Tibial nerve (tissue), 4 donors: Measurements from ENCODE around the gene LTN1. TPM values are rescaled to one million over a fixed set of nuclear protein-coding genes. Genes with fewer than 3 reads are reported as not detected.
A peak's percentile ranks its signal among the peaks of the same experiment; 100 is the strongest.

Experiments used
- DNase-seq, 2 donors: peaks; one replicate each; pipeline ENCODE4 v3.0.0-alpha.2; 2019; ENCODE audit warnings: low spot score in 2 of 2
- H3K27ac ChIP-seq, 4 donors: fragments of 200-600 bp; sonication (generic) in 3 of 4; one replicate each; pipeline ENCODE4 v1.5.1; 2017 to 2019; ENCODE audit warnings: mild to moderate bottlenecking in 1 of 4
- H3K27me3 ChIP-seq, 2 donors: fragments of 200-600 bp; sonication (generic) in 1 of 2; one replicate each; pipeline versions ENCODE4 v1.5.1 to v1.6.0; 2017 to 2019
- H3K36me3 ChIP-seq, 3 donors: fragments of 200-600 bp; sonication (generic); one replicate each; pipeline ENCODE4 v1.5.1; 2018 to 2019
- H3K4me1 ChIP-seq, 4 donors: fragments of 200-600 bp; sonication (generic) in 3 of 4; one replicate each; pipeline ENCODE4 v1.5.1; 2017 to 2019
- H3K4me3 ChIP-seq, 4 donors: fragments of 200-600 bp; sonication (generic) in 3 of 4; one replicate each; pipeline ENCODE4 v1.5.1; 2017 to 2019; ENCODE audit warnings: mild to moderate bottlenecking in 1 of 4, moderate library complexity in 1 of 4
- H3K9me3 ChIP-seq, 4 donors: fragments of 200-600 bp; sonication (generic) in 3 of 4; one replicate each; pipeline ENCODE4 v1.5.1; 2017 to 2019
- CTCF ChIP-seq, 5 experiments: fragments of 200-600 bp in 3 of 5; fragments of 450-650 bp in 2 of 5; sonication (generic) in 3 of 5; IDR thresholded peaks; one replicate each; pipeline ENCODE4 v1.5.1; 2016 to 2019; ENCODE audit warnings: antibody characterized with exemption in 5 of 5, mild to moderate bottlenecking in 3 of 5, moderate library complexity in 2 of 5
- EP300 ChIP-seq, 2 donors: sonication (generic); formaldehyde crosslinking; IDR thresholded peaks; one replicate each; pipeline ENCODE4 v1.6.1; 2017; ENCODE audit warnings: antibody characterized with exemption in 2 of 2, mild to moderate bottlenecking in 1 of 2
- POLR2A ChIP-seq, 2 donors: fragments of 450-650 bp; IDR thresholded peaks; one replicate each; pipeline ENCODE4 v1.6.1; 2017; ENCODE audit warnings: antibody characterized with exemption in 2 of 2, mild to moderate bottlenecking in 2 of 2, moderate library complexity in 2 of 2
- whole genome bisulfite sequencing, 2 donors: methylation state at CpG; one replicate each; pipeline ENCODE4 v1.1.5; 2018; 5-methylcytosine and 5-hydroxymethylcytosine counted together
- total RNA-seq, 4 donors: library from RNA; depleted of rRNA; stranded (reverse); fragments of >200 nt; gene quantifications; one replicate each; pipeline ENCODE4 v1.1.0, GENCODE V29; 2016

Gene LTN1
- total RNA-seq, 4 donors from 2014 or later: 25.2 to 45.4 (median 29.4) TPM

GRCh38 chr21:28904961-28905435 lies 87.7 kb downstream of the LTN1 start:
- no peak for DNase-seq
- Histone ChIP-seq H3K27me3 (no peaks in the 10 kb centered on the region), H3K9me3 (no peaks in the 10 kb centered on the region), H3K4me3 (no peak overlapping the region), H3K27ac (no peak overlapping the region), H3K4me1 (peaks cover 0 to 33% (median 0%) of the 10 kb centered on the region in 4 donors), H3K36me3 (no peaks in the 10 kb centered on the region)
- no peak for TF ChIP-seq POLR2A (IDR thresholded peaks at IDR 0.05)
- peak in 1 of 2 donors; percentile 29 for TF ChIP-seq EP300 (IDR thresholded peaks at IDR 0.05)
- 27 to 42% methylated on average over 1 of the region's 1 CpG for WGBS, 2 donors

- TF ChIP-seq POLR2A (IDR thresholded peaks at IDR 0.05) (no peak), EP300 (IDR thresholded peaks at IDR 0.05) (no peak)
- WGBS, 2 donors: 92 to 96% methylated on average over 18 of the region's 18 CpGs
- DNase-seq: no peak
Measured at GRCh38 chr21:28903448-28903847, 89.2 kb downstream of the LTN1 start.

GRCh38 chr21:28900481-28900880 lies 92.2 kb downstream of the LTN1 start:
- peaks cover 0 to 22% (median 0%) of the 10 kb centered on the region in 4 donors for H3K4me1 ChIP-seq
- H3K9me3 ChIP-seq: peaks cover 0 to 5% (median 0%) of the 10 kb centered on the region in 4 donors
- H3K27me3 ChIP-seq: no peaks in the 10 kb centered on the region
- 46 to 48% methylated on average over 2 of the region's 2 CpGs for WGBS, 2 donors
- peak overlapping the region in 1 of 4 donors; percentile 0 for H3K27ac ChIP-seq
- H3K36me3 ChIP-seq: no peaks in the 10 kb centered on the region
- no peak for TF ChIP-seq EP300 (IDR thresholded peaks at IDR 0.05)
- no peak for TF ChIP-seq CTCF (IDR thresholded peaks at IDR 0.05)
- TF ChIP-seq POLR2A (IDR thresholded peaks at IDR 0.05): no peak
- H3K4me3 ChIP-seq: no peak overlapping the region
- no peak for DNase-seq

More at GRCh38 chr21:28903448-28903847, 89.2 kb downstream of the LTN1 start:
- Histone ChIP-seq H3K36me3 (no peaks in the 10 kb centered on the region), H3K9me3 (no peaks in the 10 kb centered on the region), H3K4me3 (no peak overlapping the region), H3K4me1 (peaks cover 0 to 29% (median 0%) of the 10 kb centered on the region in 4 donors), H3K27ac (no peak overlapping the region), H3K27me3 (no peaks in the 10 kb centered on the region)

GRCh38 chr21:28899744-28900143 lies 92.9 kb downstream of the LTN1 start:
- no peak for DNase-seq
- Histone ChIP-seq H3K36me3 (no peaks in the 10 kb centered on the region), H3K27ac (peak overlapping the region in 1 of 4 donors; percentile 0), H3K4me3 (no peak overlapping the region), H3K4me1 (peaks cover 0 to 15% (median 0%) of the 10 kb centered on the region in 4 donors), H3K27me3 (no peaks in the 10 kb centered on the region), H3K9me3 (peaks cover 0 to 5% (median 0%) of the 10 kb centered on the region in 4 donors)
- TF ChIP-seq POLR2A (IDR thresholded peaks at IDR 0.05) (no peak), CTCF (IDR thresholded peaks at IDR 0.05) (no peak), EP300 (IDR thresholded peaks at IDR 0.05) (no peak)
- WGBS, 2 donors: 84 to 93% methylated on average over 5 of the region's 5 CpGs

GRCh38 chr21:28899220-28899619 lies 93.5 kb downstream of the LTN1 start:
- H3K4me1 ChIP-seq: peaks cover 0 to 11% (median 0%) of the 10 kb centered on the region in 4 donors
- no peaks in the 10 kb centered on the region for H3K27me3 ChIP-seq
- H3K4me3 ChIP-seq: no peak overlapping the region
- peaks cover 0 to 5% (median 0%) of the 10 kb centered on the region in 4 donors for H3K9me3 ChIP-seq
- no peak for DNase-seq
- 42 to 48% methylated on average over 3 of the region's 3 CpGs for WGBS, 2 donors
- TF ChIP-seq EP300 (IDR thresholded peaks at IDR 0.05): no peak
- no peak for TF ChIP-seq CTCF (IDR thresholded peaks at IDR 0.05)
- no peak for TF ChIP-seq POLR2A (IDR thresholded peaks at IDR 0.05)
- no peaks in the 10 kb centered on the region for H3K36me3 ChIP-seq
- H3K27ac ChIP-seq: peak overlapping the region in 1 of 4 donors; percentile 43

- H3K9me3 ChIP-seq: peaks cover 0 to 5% (median 0%) of the 10 kb centered on the region in 4 donors
Measured at GRCh38 chr21:28893687-28894086, 99.0 kb downstream of the LTN1 start.

More at GRCh38 chr21:28893687-28894086, 99.0 kb downstream of the LTN1 start:
- Histone ChIP-seq H3K27ac (no peak overlapping the region), H3K36me3 (no peaks in the 10 kb centered on the region), H3K4me1 (peaks cover 0 to 6% (median 0%) of the 10 kb centered on the region in 4 donors), H3K27me3 (no peaks in the 10 kb centered on the region), H3K4me3 (no peak overlapping the region)
- DNase-seq: no peak
- TF ChIP-seq CTCF (IDR thresholded peaks at IDR 0.05) (no peak), POLR2A (IDR thresholded peaks at IDR 0.05) (no peak)
- WGBS, 2 donors: 77 to 90% methylated on average over 3 of the region's 3 CpGs
